ENCODE measurements around the gene MAPK14. TPM values are rescaled to one million over a fixed set of nuclear protein-coding genes. Genes with fewer than 3 reads are reported as not detected.

The MAPK14 gene
- total and polyA plus RNA-seq, 12 donors: 11.3 to 119 (median 49.3) TPM

- Histone ChIP-seq H3K4me1 (replicated peaks in 1 of 2) (peaks cover 24 to 27% of the 10 kb centered on the region in 2 donors), H3K27me3 (no peaks in the 10 kb centered on the region), H3K36me3 (replicated peaks in 1 of 2) (no peaks in the 10 kb centered on the region), H3K4me3 (no peak overlapping the region), H3K9me3 (replicated peaks in 1 of 3) (no peaks in the 10 kb centered on the region), H3K27ac (no peak overlapping the region)
- 88 to 96% (median 92%) methylated on average over 2 of the region's 2 CpGs for WGBS, 4 donors
- DNase-seq: no peak
- intact Hi-C loops (cut with DNase I): no loop called here
- TF ChIP-seq POLR2A (IDR thresholded peaks at IDR 0.05) (no peak), CTCF (IDR thresholded peaks at IDR 0.05) (no peak)
These were observed 126.7 kb downstream of the MAPK14 start for GRCh38 chr6:36154286-36154685.

- DNase-seq: no peak
- TF ChIP-seq CTCF (IDR thresholded peaks at IDR 0.05): no peak
- no peak for TF ChIP-seq POLR2A (IDR thresholded peaks at IDR 0.05)
- WGBS, 4 donors: 93 to 99% (median 97%) methylated on average over 2 of the region's 2 CpGs
- intact Hi-C loops (cut with DNase I): no loop called here
- Histone ChIP-seq H3K27ac (no peak overlapping the region), H3K9me3 (replicated peaks in 1 of 3) (no peaks in the 10 kb centered on the region), H3K36me3 (replicated peaks in 1 of 2) (no peaks in the 10 kb centered on the region), H3K4me1 (replicated peaks in 1 of 2) (peaks cover 12 to 13% of the 10 kb centered on the region in 2 donors), H3K4me3 (no peak overlapping the region), H3K27me3 (no peaks in the 10 kb centered on the region)
These were observed 128.1 kb downstream of the MAPK14 start for GRCh38 chr6:36155662-36156061.

- TF ChIP-seq POLR2A (IDR thresholded peaks at IDR 0.05): no peak
- TF ChIP-seq CTCF (IDR thresholded peaks at IDR 0.05): no peak
- intact Hi-C loops (cut with DNase I): no loop called here
- no peaks in the 10 kb centered on the region for H3K36me3 ChIP-seq (replicated peaks in 1 of 2)
- H3K4me1 ChIP-seq (replicated peaks in 1 of 2): no peaks in the 10 kb centered on the region
- no peaks in the 10 kb centered on the region for H3K27me3 ChIP-seq
- H3K4me3 ChIP-seq: no peak overlapping the region
- no peak for DNase-seq
- 86 to 94% (median 93%) methylated on average over 4 of the region's 4 CpGs for WGBS, 4 donors
- H3K27ac ChIP-seq: no peak overlapping the region
- H3K9me3 ChIP-seq (replicated peaks in 1 of 3): no peaks in the 10 kb centered on the region
These were observed 132.6 kb downstream of the MAPK14 start for GRCh38 chr6:36160147-36160760.

Other genes with a start within 250 kb of the MAPK14 start
- gene CLPSL1, start 246.8 kb upstream of the MAPK14 start, total RNA-seq: not detected
- not detected for gene CLPSL1, start 246.8 kb upstream of the MAPK14 start, polyA plus RNA-seq
- gene CLPS, start 230.5 kb upstream of the MAPK14 start, total RNA-seq: 1 to 10 TPM in 2 of 9 donors, under 1 TPM in 1, not detected in 6; 0.70 to 5.1 (median 4.7) TPM
- 1 to 10 TPM in 1 of 3 donors, not detected in 2; 1.5 TPM for gene CLPS, start 230.5 kb upstream of the MAPK14 start, polyA plus RNA-seq
- gene LHFPL5, start 222.5 kb upstream of the MAPK14 start, total RNA-seq: under 1 TPM in 2 of 9 donors, not detected in 7; 0.06 to 0.14 TPM
- under 1 TPM in 1 of 3 donors, not detected in 2; 0.13 TPM for gene LHFPL5, start 222.5 kb upstream of the MAPK14 start, polyA plus RNA-seq
- gene SRPK1, start 106.7 kb upstream of the MAPK14 start, total RNA-seq: 10 to 100 TPM; 11.5 to 37.7 (median 18.0) TPM
- gene SRPK1, start 106.7 kb upstream of the MAPK14 start, polyA plus RNA-seq: 10 to 100 TPM in 1 of 3 donors, 1 to 10 TPM in 2; 5.1 to 15.1 (median 8.2) TPM
- under 1 TPM in 4 of 9 donors, not detected in 5; 0.10 to 0.54 (median 0.14) TPM for gene SLC26A8, start 3.2 kb upstream of the MAPK14 start, total RNA-seq
- gene SLC26A8, start 3.2 kb upstream of the MAPK14 start, polyA plus RNA-seq: under 1 TPM; 0.09 to 0.20 (median 0.16) TPM
- 100 to 1,000 TPM in 3 of 9 donors, 10 to 100 TPM in 6; 30.0 to 148 (median 87.9) TPM for gene MAPK13, start 102.7 kb downstream of the MAPK14 start, total RNA-seq
- gene MAPK13, start 102.7 kb downstream of the MAPK14 start, polyA plus RNA-seq: 10 to 100 TPM; 54.8 to 56.7 (median 56.7) TPM
- 100 to 1,000 TPM in 1 of 9 donors, 10 to 100 TPM in 8; 30.4 to 111 (median 55.1) TPM for gene BRPF3, start 168.9 kb downstream of the MAPK14 start, total RNA-seq
- 10 to 100 TPM in 2 of 3 donors, 1 to 10 TPM in 1; 9.8 to 67.8 (median 21.5) TPM for gene BRPF3, start 168.9 kb downstream of the MAPK14 start, polyA plus RNA-seq
- under 1 TPM in 4 of 9 donors, not detected in 5; 0.11 to 1.00 (median 0.28) TPM for gene PNPLA1, start 242.3 kb downstream of the MAPK14 start, total RNA-seq
- 1 to 10 TPM in 1 of 3 donors, under 1 TPM in 1, not detected in 1; 0.30 to 1.6 TPM for gene PNPLA1, start 242.3 kb downstream of the MAPK14 start, polyA plus RNA-seq